A549 (cell line): ENCODE data around the gene POLK. TPM values are rescaled to one million over a fixed set of nuclear protein-coding genes. Genes with fewer than 3 reads are reported as not detected.

ENCODE experiments used
- ATAC-seq, 2 experiments: fragments of 200-7000 bp in 1 of 2; fragments of >200 bp in 1 of 2; cut with Nextera tagmentation in 1 of 2; cut with Tn5 transposase in 1 of 2; 3 replicates each; pipeline versions ENCODE4 v1.8.0 to v1.9.1; 2018 to 2020; ENCODE audit warnings: mild to moderate bottlenecking in 1 of 2, moderate library complexity in 1 of 2
- CTCF ChIA-PET: fragments of 300-600 bp; sonication (Branson Sonifier 250); formaldehyde crosslinking; extraction: SDS; loops from one replicate; lab custom pipeline; 2021; ENCODE audit warnings: antibody characterized with exemption, inconsistent platforms; lab: Yijun Ruan, JAX
- POLR2A ChIA-PET: fragments of 350-600 bp; formaldehyde crosslinking; extraction: SDS; loops from one replicate; lab custom pipeline; 2021; ENCODE audit warnings: antibody characterized with exemption, inconsistent platforms; lab: Yijun Ruan, JAX
- DNase-seq, 2 experiments: peaks; one replicate each; pipeline versions ENCODE4 v3.0.0 to v3.0.0-alpha.2; 2011 to 2016; ENCODE audit warnings: low read depth in 1 of 2, low spot score in 1 of 2
- FAIRE-seq: peaks from 2 replicates; lab custom pipeline; 2011; peaks lifted over from hg19 to GRCh38; lab: Jason Lieb, UNC
- H3K27ac ChIP-seq, 2 experiments: fragments of >200 bp; sonication (Bioruptor Twin); formaldehyde crosslinking; 3 replicates each; pipeline ENCODE4 v1.5.1; 2016 to 2017
- H3K4me1 ChIP-seq: fragments of >200 bp; sonication (Bioruptor Twin); formaldehyde crosslinking; 3 replicates; pipeline ENCODE4 v1.6.1; 2016
- H3K4me2 ChIP-seq: fragments of >200 bp; sonication (Bioruptor Twin); formaldehyde crosslinking; 3 replicates; pipeline ENCODE4 v1.6.1; 2016
- H3K4me3 ChIP-seq: fragments of >200 bp; sonication (Bioruptor Twin); formaldehyde crosslinking; 3 replicates; pipeline ENCODE4 v1.5.1; 2016
- H3K9me3 ChIP-seq: fragments of >200 bp; sonication (Bioruptor Twin); formaldehyde crosslinking; 3 replicates; pipeline ENCODE4 v1.6.1; 2016
- BHLHE40 ChIP-seq: IDR thresholded peaks from 2 replicates; pipeline ENCODE4 v1.6.1; 2012; ENCODE audit warnings: low read depth, low read length, inconsistent platforms
- CBX8 ChIP-seq: fragments of 200-600 bp; sonication (generic); IDR thresholded peaks from 2 replicates; pipeline ENCODE4 v1.6.1; 2016
- EHF ChIP-seq: fragments of 250-450 bp; sonication (Bioruptor Pico); IDR thresholded peaks from 2 replicates; pipeline ENCODE4 v1.5.0; 2020; ENCODE audit warnings: mild to moderate bottlenecking
- EHMT2 ChIP-seq: fragments of 200-600 bp; sonication (generic); IDR thresholded peaks from 2 replicates; pipeline ENCODE4 v1.6.1; 2016; ENCODE audit warnings: antibody characterized with exemption, low read depth, mild to moderate bottlenecking, moderate library complexity
- ELK1 ChIP-seq: fragments of 150-350 bp; IDR thresholded peaks from 2 replicates; pipeline ENCODE4 v1.6.1; 2014; ENCODE audit warnings: low read depth, mild to moderate bottlenecking, low read length
- ESRRA ChIP-seq: fragments of 150-350 bp; IDR thresholded peaks from 2 replicates; pipeline ENCODE4 v1.6.1; 2014; ENCODE audit warnings: mild to moderate bottlenecking, low read length, borderline replicate concordance
- FOSB ChIP-seq: fragments of 250-450 bp; sonication (Bioruptor Pico); IDR thresholded peaks from 2 replicates; pipeline ENCODE4 v1.5.0; 2020; ENCODE audit warnings: mild to moderate bottlenecking, moderate library complexity
- FOSL2 ChIP-seq, 2 experiments: fragments of 450-650 bp in 1 of 2; fragments of >200 bp in 1 of 2; sonication (Bioruptor Twin) in 1 of 2; formaldehyde crosslinking; IDR thresholded peaks; 2 replicates each; pipeline versions ENCODE4 v1.5.0 to v1.6.1; 2016 to 2020; ENCODE audit warnings: mild to moderate bottlenecking in 1 of 2, moderate library complexity in 1 of 2
- GATA3 ChIP-seq: IDR thresholded peaks from 2 replicates; pipeline ENCODE4 v1.6.1; 2012; ENCODE audit warnings: borderline replicate concordance
- HDAC2 ChIP-seq: fragments of 200-600 bp; sonication (generic); IDR thresholded peaks from 2 replicates; pipeline ENCODE4 v1.6.1; 2016
- HEYL ChIP-seq: fragments of 250-450 bp; sonication (Bioruptor Pico); IDR thresholded peaks from 2 replicates; pipeline ENCODE4 v1.8.0; 2021; ENCODE audit warnings: mild to moderate bottlenecking, moderate library complexity
- HOXB13 ChIP-seq: fragments of 250-450 bp; sonication (Bioruptor Pico); IDR thresholded peaks from 2 replicates; pipeline ENCODE4 v1.5.0; 2020; ENCODE audit warnings: low read depth, mild to moderate bottlenecking, moderate library complexity
- JUNB ChIP-seq: fragments of >200 bp; sonication (Bioruptor Twin); formaldehyde crosslinking; IDR thresholded peaks from 2 replicates; pipeline ENCODE4 v1.6.1; 2016
- MAFK ChIP-seq: fragments of 450-650 bp; IDR thresholded peaks from 2 replicates; pipeline ENCODE4 v1.6.1; 2014; ENCODE audit not compliant: partially characterized antibody
- MAX ChIP-seq: IDR thresholded peaks from 2 replicates; pipeline ENCODE4 v1.6.1; 2012
- NR3C1 ChIP-seq: fragments of >200 bp; sonication (Bioruptor Twin); formaldehyde crosslinking; IDR thresholded peaks from 3 replicates; pipeline ENCODE4 v1.6.1; 2017
- PBX3 ChIP-seq: IDR thresholded peaks from 2 replicates; pipeline ENCODE4 v1.6.1; 2012
- RCOR1 ChIP-seq: fragments of 150-350 bp; IDR thresholded peaks from 2 replicates; pipeline ENCODE4 v1.6.1; 2014; ENCODE audit warnings: antibody characterized with exemption, low read length, low read depth
- REST ChIP-seq: fragments of 200-600 bp; sonication (generic); IDR thresholded peaks from 2 replicates; pipeline ENCODE4 v1.6.1; 2016; ENCODE audit warnings: antibody characterized with exemption, mild to moderate bottlenecking, moderate library complexity
- RNF2 ChIP-seq: fragments of 200-600 bp; sonication (generic); IDR thresholded peaks from 2 replicates; pipeline ENCODE4 v1.6.1; 2016; ENCODE audit warnings: low read depth, mild to moderate bottlenecking, antibody characterized with exemption, moderate library complexity, borderline replicate concordance
- SMC3 ChIP-seq: fragments of >200 bp; sonication (Bioruptor Twin); formaldehyde crosslinking; IDR thresholded peaks from 3 replicates; pipeline ENCODE4 v1.6.1; 2018; ENCODE audit warnings: inconsistent platforms
- TFCP2L1 ChIP-seq: fragments of 250-450 bp; sonication (Bioruptor Pico); IDR thresholded peaks from 2 replicates; pipeline ENCODE4 v1.5.0; 2021; ENCODE audit warnings: mild to moderate bottlenecking
- ZC3H11A ChIP-seq: fragments of 450-650 bp; IDR thresholded peaks from 2 replicates; pipeline ENCODE4 v1.6.1; 2014; ENCODE audit warnings: antibody characterized with exemption, mild to moderate bottlenecking
- WGBS: methylation state at CpG from one replicate; pipeline ENCODE4 v1.1.6; 2017; ENCODE audit errors: missing lambda C conversion rate; 5-methylcytosine and 5-hydroxymethylcytosine counted together
- polyA plus RNA-seq, 4 experiments: library from polyadenylated mRNA; depleted of rRNA in 3 of 4; stranded (reverse); fragments of >200 nt; fragmentation: RNase III in 1 of 4; extraction: RNeasy Plus Mini Kit Qiagen cat#74134 plus additional on column Dnase treatment in 1 of 4; gene quantifications; 2 replicates in 3 of 4; 3 replicates in 1 of 4; pipeline ENCODE4 v1.2.3, GENCODE V29; 2011 to 2017

The POLK gene
- polyA plus RNA-seq, 2 of the 4 experiments (the other 2 are of a cell fraction): 10.9 to 39.8 TPM

- POLR2A ChIA-PET: interaction anchor here (0.6 kb wide), 1 partner anchor 693 kb away, joined by 3 read pairs; no protein-coding TSS in a partner anchor
Observed at GRCh38 chr5:75524071-75524470, 12.4 kb downstream of the POLK start.

GRCh38 chr5:75524591-75524990, 12.9 kb downstream of the POLK start:
- POLR2A ChIA-PET: no interaction called here
- no peak for TF ChIP-seq EHF (CRISPR knock-in tag)
- FAIRE-seq: no peak
- H3K4me3 ChIP-seq: no peak overlapping the region
- peaks cover 12% of the 10 kb centered on the region; the same call in 2 of the 3 replicates for H3K4me1 ChIP-seq
- CTCF ChIA-PET: no interaction called here
- no peak overlapping the region for H3K27ac ChIP-seq
- H3K9me3 ChIP-seq: peaks cover 12% of the 10 kb centered on the region
- H3K4me2 ChIP-seq: no peak overlapping the region
- no peak for ATAC-seq
- DNase-seq: no peak
- WGBS: 96% methylated on average over 1 of the region's 1 CpG

More at GRCh38 chr5:75524071-75524470, 12.4 kb downstream of the POLK start:
- no peak overlapping the region for H3K4me3 ChIP-seq
- 85% methylated on average over 3 of the region's 3 CpGs for WGBS
- no peak for TF ChIP-seq MAX
- no peak for TF ChIP-seq TFCP2L1
- no peak for TF ChIP-seq JUNB
- no peak for TF ChIP-seq HDAC2
- TF ChIP-seq HOXB13 (CRISPR knock-in tag): no peak
- TF ChIP-seq RCOR1: no peak
- no peak for TF ChIP-seq REST
- no peak for TF ChIP-seq EHF (CRISPR knock-in tag)
- TF ChIP-seq NR3C1: no peak
- no peak for TF ChIP-seq FOSB
- no peak for TF ChIP-seq HEYL (CRISPR knock-in tag)
- no peak for TF ChIP-seq RNF2
- TF ChIP-seq CBX8: no peak
- TF ChIP-seq ELK1: no peak
- no peak for TF ChIP-seq FOSL2 (IDR thresholded peaks at IDR 0.05)
- TF ChIP-seq FOSL2 (CRISPR knock-in tag; IDR thresholded peaks at IDR 0.05): no peak
- H3K4me1 ChIP-seq: peaks cover 12% of the 10 kb centered on the region; the same call in 2 of the 3 replicates
- peaks cover 12% of the 10 kb centered on the region for H3K9me3 ChIP-seq
- CTCF ChIA-PET: no interaction called here
- H3K4me2 ChIP-seq: no peak overlapping the region
- FAIRE-seq (no peak), ATAC-seq (no peak), DNase-seq (no peak)
- no peak overlapping the region for H3K27ac ChIP-seq

- peaks cover 12% of the 10 kb centered on the region; the same call in 2 of the 3 replicates for H3K4me1 ChIP-seq
- H3K27ac ChIP-seq: no peak overlapping the region
- POLR2A ChIA-PET: no interaction called here
- ATAC-seq (no peak), DNase-seq (no peak), FAIRE-seq (no peak)
- H3K9me3 ChIP-seq: peaks cover 12% of the 10 kb centered on the region
- 78% methylated on average over 1 of the region's 1 CpG for WGBS
- no peak overlapping the region for H3K4me3 ChIP-seq
- TF ChIP-seq BHLHE40 (no peak), ESRRA (no peak), CBX8 (no peak), GATA3 (no peak), REST (no peak), FOSB (no peak), EHMT2 (no peak), PBX3 (no peak), HEYL (CRISPR knock-in tag) (no peak), ZC3H11A (no peak), SMC3 (no peak), MAFK (no peak)
- TF ChIP-seq, all 56 proteins: peak for 0
- CTCF ChIA-PET: no interaction called here
- H3K4me2 ChIP-seq: no peak overlapping the region
Observed at GRCh38 chr5:75525344-75525743, 13.7 kb downstream of the POLK start.
